ENCODE measurements around the gene TIGD1.

TIGD1 gene

DNA sequence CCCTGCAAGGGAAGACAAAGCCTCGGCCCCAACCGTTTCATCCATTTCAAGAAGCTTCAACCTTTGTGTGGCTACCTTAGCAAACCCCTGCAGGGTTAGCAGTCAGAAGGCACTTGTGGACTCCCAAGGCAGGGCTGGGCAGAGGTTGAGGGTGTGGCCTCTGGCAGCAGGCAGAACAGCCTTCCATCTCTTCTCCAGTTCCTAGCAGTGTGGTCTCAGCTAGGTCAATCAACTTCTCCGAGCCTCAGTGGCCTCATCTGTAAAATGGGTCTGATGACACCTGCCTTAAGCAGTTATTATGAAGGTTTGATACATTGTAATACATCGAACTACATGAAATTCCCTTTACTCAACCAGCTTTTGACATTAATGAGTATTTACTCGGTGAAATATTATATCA lies 37.0 kb downstream of the TIGD1 start:
- TF ChIP-seq, protein P1, sequence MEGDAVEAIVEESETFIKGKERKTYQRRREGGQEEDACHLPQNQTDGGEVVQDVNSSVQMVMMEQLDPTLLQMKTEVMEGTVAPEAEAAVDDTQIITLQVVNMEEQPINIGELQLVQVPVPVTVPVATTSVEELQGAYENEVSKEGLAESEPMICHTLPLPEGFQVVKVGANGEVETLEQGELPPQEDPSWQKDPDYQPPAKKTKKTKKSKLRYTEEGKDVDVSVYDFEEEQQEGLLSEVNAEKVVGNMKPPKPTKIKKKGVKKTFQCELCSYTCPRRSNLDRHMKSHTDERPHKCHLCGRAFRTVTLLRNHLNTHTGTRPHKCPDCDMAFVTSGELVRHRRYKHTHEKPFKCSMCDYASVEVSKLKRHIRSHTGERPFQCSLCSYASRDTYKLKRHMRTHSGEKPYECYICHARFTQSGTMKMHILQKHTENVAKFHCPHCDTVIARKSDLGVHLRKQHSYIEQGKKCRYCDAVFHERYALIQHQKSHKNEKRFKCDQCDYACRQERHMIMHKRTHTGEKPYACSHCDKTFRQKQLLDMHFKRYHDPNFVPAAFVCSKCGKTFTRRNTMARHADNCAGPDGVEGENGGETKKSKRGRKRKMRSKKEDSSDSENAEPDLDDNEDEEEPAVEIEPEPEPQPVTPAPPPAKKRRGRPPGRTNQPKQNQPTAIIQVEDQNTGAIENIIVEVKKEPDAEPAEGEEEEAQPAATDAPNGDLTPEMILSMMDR (IDR thresholded peaks at IDR 0.05; ENCODE audit: low read depth, low read length) = no peak
- H3K4me3 ChIP-seq (ENCODE audit: low read depth, low read length) = no peak overlapping the region

DNA sequence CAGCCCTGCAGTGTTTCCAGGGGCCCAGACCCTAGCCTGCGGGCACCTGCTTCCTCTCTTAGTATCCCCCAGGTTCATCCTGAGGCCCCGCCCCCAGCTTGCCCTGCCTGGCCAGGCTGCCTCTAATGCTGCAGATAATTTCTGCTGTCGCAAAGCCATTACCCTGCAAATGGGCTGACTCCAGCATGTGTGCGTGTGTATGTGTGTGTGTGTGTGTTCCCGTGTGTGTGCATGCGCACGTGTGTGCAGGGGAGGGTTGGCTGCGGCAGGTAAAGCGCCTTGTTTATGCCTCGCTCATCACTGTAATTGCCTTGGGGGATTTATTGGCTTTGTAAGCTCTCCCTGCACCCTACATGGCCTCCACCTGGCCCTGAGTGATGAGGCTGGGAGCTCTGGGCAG lies 37.8 kb downstream of the TIGD1 start:
- no peak overlapping the region for H3K4me3 ChIP-seq (ENCODE audit: low read depth, low read length)
- TF ChIP-seq, protein P1 (IDR thresholded peaks at IDR 0.05; ENCODE audit: low read depth, low read length) = no peak

DNA sequence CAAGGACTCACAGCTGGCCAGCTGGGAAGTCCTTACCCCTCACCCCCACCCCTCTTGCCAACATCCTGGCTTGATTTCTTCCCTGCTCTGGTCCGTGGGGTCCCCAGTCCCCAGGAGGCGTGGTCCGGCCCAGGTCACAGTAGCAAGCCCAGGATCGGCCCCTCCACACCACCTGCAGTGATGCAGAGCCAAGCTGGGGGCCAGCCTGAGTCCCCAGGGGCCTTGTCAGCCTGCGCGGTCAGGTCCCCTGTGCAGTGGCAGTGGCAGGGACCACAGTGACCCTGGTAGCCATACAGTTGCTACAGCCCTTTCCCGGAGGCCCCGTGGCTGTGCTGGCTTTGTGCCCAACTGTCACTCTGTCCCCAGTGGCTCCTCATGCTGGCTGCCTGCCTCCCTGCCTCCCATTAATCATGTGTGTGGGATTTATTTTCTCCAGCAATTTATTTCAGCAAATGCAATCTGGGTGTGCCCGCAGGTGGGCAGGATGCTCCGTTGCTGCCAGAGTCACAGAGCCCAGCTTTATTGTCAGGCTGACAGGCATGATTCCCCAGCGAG lies 38.9 kb downstream of the TIGD1 start:
- TF ChIP-seq, protein P1 (IDR thresholded peaks at IDR 0.05; ENCODE audit: low read depth, low read length) = no peak
- no peak overlapping the region for H3K4me3 ChIP-seq (ENCODE audit: low read depth, low read length)

DNA sequence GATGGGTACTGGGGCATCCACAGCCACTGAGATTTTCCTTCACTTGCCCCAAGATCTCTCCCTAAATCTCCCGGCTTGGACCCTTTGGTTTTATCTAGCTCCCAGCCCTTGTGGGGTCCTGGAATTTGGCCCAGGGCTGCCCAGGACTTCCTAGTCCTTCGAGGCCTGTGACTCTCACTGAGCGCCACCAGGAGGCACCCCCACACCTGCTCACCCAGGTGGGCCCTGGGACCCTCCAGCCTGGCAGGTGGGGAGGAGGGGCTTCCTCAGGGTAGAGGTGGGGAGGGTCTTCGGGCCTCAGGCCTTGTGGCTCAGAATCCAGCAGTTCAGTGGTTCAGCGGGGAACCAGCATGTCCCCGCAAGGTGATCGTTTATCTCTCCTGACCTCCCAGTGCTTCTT lies 42.1 kb downstream of the TIGD1 start:
- TF ChIP-seq, protein P1 (IDR thresholded peaks at IDR 0.05; ENCODE audit: low read depth, low read length) = no peak
- H3K4me3 ChIP-seq (ENCODE audit: low read depth, low read length) = no peak overlapping the region

DNA sequence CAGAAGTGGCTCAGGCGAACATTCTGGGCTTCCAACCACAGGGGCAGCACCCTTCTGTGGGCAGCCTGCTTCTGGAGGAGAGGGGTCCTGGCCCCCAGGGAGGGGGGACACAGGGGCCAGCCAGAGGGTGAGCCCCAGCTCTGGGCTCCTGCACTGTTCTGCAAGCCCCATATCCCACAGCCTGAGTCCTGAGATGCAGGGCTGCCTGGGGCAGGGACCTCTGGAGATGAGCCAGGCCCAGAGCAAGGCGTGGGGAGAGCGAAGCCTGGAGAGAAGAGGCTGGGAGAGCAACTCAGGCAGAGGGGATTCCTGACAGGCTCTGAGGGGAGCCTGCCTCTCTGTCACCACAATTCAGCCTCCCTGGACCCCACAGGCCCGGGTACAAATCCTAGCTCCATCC lies 43.6 kb downstream of the TIGD1 start:
- TF ChIP-seq, protein P1 (IDR thresholded peaks at IDR 0.05; ENCODE audit: low read depth, low read length) = no peak
- no peak overlapping the region for H3K4me3 ChIP-seq (ENCODE audit: low read depth, low read length)

DNA sequence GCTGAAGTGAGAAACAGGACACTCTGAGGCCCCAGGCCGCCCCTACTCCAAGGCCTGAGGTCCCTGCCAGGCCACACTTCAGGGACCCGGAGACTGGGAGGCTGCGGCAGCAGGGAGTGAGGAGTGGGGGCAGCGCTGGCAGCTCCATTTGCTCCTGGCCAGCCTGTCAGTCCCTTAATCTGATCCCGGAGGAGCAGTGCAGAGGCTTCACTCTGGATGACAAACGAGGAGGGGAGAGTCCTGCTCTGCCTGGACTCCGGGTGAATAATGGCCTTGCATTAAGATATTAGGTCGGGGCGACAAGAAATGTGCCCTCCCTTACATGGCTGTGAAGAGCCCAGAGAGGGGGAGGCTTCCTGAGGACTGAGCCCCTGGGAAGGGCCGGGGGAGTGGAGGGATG lies 44.5 kb downstream of the TIGD1 start:
- no peak overlapping the region for H3K4me3 ChIP-seq (ENCODE audit: low read depth, low read length)
- TF ChIP-seq, protein P1 (IDR thresholded peaks at IDR 0.05; ENCODE audit: low read depth, low read length) = no peak

DNA sequence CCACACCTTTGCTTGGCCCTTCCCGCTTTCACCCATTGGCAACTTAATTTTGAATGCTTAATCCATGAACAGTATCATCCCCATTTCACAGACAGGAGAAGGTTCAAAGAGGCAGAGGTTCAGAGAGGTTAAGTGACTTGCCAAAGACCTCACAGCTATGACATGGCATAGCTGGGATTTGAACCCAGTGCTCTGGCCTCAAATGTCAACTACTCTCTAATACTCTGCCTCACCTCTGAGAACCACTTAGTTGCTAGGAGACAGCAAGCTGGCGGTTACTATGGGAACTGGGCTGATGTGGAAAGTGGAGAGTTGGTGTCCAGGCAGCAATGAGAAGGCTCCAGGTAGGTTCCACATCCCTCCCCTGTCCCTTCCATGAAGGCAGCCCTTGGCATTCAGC lies 45.9 kb downstream of the TIGD1 start:
- no peak overlapping the region for H3K4me3 ChIP-seq (ENCODE audit: low read depth, low read length)

More for the DNA sequence above, 45.9 kb downstream of the TIGD1 start:
- TF ChIP-seq, protein P1 (IDR thresholded peaks at IDR 0.05; ENCODE audit: low read depth, low read length) = no peak
